ENCODE measurements around the gene CROCC.
"Not testable (repeated sequence)": the region's sequence is repeated elsewhere in the genome, so short reads cannot be mapped to it uniquely, and the experiment has no call there.

Gene CROCC

DNA sequence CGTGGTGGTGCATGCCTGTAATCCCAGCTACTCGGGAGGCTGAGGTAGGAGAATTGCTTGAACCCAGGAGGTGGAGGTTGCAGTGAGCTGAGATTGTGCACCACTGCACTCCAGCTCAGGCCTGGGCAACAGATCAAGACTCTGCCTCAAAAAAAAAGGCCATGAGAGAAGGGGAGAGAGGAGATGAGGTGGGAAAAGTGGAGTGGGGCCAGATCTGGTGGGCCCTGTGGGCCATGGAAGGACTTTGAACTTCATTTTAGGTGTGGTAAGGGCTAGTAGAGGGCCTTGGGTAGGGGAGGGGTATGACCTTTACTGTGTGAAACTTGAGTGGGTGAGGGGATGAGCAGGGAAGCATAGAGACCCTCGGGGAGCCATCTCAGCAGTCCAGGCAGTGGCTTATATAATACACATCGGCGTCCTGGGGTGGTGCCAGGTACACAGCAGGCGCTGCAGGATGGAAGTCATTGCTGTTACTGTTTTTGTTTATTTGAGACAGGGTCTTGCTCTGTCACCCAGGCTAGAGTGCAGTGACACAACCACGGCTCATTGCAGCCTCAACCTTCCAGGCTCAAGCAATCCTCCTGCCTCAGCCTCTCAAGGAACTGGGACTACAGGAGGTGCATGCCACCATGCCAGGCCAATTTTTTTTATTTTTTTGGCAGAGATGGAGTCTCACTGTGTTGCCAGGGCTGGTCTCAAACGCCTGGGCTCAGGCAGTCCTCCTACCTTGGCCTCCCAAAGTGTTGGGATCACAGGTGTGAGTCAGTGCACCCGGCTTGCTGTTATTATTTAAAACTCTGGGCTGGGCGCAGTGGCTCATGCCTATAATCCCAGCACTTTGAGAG, 5.5 kb upstream of the CROCC start:
- DNase-seq: not testable (repeated sequence)

- no peak for DNase-seq
These were observed 3.4 kb upstream of the CROCC start for GRCh38 chr1:16918371-16918770.

DNA sequence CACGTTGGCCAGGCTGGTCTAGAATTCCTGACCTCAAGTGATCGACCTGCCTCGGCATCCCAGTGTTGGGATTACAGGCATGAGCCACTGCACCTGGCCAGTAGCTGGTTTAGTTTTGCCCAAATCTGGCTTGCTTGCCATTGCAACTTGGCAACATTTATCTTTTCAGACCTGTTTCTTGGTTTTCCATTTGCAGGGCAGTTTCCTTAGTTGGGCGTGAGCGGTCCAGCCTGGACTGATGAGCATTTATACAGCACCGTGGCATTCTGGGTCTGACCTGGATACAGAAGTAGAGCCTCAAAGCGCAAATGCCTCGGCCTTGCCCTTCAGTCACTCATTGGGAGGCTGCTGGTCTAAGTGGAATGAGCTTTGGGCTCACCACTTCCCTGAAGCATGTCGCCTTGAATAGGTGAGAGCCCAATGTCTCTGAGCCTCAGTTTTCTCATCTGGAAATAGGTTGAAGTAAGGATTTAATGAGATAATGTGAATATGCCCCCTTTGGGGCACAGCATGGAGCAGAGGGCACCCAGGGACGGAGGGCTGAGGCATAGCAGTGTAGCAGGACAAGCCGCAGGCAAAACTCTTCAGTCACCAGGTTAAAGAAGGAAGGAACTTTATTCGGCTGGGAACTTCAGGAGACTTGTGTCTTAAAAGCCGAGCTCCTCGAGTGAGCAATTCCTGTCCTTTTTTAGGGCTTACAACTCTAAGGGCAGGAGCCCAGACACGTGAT, 2.6 kb upstream of the CROCC start:
- not testable (repeated sequence) for DNase-seq

GRCh38 chr1:16920951-16921350, 780 bp upstream of the CROCC start:
- DNase-seq: no peak

- no peak for DNase-seq
These were observed 735 bp downstream of the CROCC start for GRCh38 chr1:16922466-16922865.

DNA sequence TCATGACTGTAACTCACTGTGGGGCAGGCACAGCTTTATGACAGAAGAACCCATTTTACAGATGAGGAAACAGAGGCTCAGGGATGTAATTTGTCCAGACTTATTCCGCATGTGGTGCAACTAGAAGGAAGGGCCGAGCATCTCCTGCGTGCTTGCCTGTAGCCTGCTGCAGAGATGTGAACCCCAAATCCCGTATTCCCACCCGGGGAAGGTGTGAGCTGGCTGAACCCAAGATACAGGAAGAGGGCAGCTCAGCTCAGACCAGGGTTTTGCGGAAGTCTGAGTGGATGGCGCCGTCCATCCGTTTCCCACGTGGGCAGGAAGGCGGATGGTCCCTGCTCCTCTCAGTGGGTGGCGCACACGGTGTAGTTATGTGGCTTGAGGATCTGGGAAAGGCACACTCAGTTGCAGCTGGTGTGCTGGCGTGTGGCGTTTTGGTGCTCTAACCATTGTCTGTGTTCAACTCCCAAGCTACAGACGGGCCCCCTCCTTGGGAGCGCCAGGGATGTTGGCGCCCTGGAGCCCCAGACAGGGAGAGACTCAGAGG, 1.2 kb downstream of the CROCC start:
- no peak for DNase-seq

DNA sequence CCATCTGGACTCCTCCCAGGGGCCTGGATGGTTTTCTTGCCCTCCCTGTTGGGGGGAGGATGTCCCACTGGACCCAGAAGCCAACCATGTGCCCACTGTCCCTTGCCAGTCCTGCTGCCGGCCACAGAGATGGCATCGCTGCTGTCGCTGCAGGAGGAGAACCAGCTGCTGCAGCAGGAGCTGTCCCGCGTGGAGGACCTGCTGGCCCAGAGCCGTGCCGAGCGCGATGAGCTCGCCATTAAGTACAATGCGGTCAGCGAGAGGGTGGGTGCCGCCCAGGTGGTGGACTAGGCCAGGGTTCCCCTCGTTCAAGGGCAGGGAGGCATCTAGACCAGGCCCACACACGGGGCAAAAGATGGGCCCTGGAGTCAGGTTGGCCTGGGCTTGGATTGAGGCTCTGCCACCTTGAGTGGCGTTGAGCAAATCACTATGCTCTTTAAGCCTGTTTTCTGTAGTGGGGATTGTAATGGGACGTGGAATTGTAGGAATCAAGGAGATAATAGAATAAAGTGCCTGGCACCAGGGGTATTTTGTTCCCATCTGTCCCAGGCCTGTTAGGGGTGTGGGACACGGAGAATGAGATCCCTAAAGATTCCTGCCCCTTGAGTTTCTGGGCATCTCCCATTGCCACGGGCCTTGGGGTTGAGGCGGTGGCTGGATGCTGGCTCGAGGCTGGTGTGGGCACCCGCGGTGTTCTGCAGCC, 2.6 kb downstream of the CROCC start:
- DNase-seq: no peak

GRCh38 chr1:16924919-16925477, 3.3 kb downstream of the CROCC start:
- no peak for DNase-seq

DNA sequence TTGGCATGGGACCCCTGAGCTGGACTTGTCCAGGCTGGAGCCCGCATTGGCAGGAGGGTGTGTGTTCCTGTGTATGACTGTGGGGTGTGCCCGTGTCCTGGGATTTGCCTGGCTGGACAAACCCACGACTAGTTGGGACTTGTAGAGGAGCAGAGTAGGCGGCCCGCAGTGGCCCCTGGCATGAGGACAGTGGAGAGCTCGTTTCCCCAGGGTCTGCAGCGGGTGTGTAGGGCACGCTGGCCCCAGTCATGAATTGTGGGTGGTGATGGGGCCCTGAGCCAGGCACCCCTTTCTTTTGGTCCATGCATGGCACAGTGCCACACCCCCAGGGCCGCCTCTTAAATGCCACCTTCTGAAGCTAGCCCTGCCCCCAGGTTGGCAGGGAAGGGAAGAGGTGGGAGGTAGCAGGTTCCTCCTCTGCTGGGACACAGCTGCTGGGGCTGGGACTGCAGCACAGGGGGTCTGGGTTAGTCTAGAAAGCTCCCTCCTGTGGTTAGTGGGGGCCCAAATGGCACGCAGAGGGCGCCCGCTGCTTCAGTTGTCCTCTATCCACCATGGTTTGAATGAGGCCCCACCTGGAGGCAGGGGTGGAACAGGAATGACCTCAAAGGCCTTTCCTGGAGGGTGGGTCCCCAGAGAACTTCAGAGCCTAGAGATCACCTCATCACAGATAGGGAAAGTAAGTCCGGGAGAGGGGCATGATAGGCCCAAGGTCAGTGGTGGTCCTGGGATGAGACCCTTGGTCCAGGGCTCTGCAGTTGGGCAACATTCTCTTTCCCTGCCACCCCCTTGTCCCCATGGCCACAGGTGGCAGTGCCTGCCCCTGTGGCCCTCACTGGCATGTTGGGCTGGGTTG, 4.1 kb downstream of the CROCC start:
- DNase-seq: no peak

DNA sequence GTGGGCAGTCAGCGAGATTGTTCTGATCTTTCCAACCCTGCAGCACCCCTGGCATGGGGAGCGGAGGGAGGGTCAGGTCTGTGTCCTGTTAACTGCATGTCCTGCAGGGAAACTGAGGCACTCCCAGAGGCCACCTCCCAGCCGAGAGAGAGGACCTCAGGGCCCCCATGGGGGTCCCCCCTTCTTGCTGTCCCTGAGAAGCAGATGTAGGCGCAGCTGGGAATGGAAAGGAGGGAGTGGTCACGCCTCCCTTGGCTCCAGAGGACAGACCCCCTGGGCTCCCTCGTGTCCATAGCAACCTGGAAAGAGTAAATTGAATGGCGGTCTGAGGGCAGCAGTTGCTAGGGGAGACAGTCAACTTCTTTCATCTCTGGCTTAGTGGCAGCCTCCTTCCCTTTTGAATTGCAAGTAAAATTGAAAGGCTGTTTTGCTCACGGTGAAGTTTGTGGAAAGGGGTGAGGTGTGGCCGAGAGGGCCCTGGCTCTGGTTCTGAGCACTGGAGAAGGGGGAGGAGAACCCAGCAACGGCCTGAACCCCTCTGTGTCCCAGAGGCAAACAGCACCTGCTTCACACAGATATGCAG, 4.9 kb downstream of the CROCC start:
- no peak for DNase-seq

- DNase-seq: no peak
These were observed 5.5 kb downstream of the CROCC start for GRCh38 chr1:16927256-16927655.

DNA sequence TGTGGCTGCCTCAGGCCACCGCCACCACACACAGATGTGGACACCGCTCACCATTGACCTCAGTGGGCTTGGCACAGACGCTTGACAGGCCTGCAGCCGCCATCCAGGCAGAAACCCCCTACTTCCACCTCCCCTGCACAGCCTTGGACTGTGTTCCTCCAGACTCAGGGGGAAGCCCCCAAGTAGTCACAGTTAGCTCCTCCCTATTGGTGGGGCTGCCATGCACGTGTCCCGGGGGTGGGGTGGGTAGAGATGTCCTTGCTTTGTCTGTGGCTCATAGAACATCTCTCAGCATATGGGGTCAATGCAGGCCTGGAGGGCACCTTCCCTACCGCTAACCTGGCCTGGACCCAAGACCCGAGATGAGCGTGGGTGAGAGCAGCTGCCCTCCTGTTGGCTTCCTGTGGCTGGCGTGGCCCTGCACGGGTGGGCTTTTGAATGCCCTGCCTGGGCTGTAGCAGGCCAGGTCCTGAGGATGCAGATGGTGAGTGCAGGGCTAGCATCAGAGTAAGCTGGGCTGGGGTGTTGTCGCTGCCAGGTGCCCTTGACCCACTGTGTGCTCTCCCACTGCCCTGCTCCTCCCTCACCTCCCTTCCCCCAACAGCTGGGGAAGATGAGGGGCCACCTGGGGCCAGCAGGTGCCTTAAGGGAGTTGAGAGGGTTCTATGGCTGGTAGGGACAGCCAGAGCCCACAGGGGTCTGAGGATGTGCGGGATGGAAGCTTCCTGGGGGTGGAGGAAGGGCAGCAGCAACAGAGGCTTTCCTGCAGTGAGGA, 6.2 kb downstream of the CROCC start:
- no peak for DNase-seq

- DNase-seq: not testable (repeated sequence)
These were observed 7.7 kb downstream of the CROCC start for GRCh38 chr1:16929146-16930041.

GRCh38 chr1:16931206-16931934, 9.6 kb downstream of the CROCC start:
- DNase-seq: not testable (repeated sequence)

DNA sequence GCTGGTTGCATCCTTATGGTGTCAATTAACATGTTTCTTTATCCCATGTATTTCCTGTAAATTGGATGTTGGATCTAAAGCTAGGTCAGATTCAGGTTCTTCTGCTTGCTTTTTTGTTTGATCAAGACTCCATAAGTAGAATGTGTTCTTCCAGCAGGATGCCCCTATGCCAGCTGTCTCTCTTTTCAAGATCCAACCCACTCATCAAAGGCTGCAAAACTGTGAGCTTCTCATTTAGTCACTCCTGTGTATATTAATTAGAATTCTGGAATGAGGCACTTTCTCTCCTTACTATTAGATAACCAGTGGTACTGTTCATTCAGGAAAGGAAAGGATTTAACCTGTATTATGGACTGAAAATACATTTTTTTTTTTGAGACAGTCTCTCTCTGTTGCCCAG, 12.2 kb downstream of the CROCC start:
- not testable (repeated sequence) for DNase-seq

GRCh38 chr1:16936580-16936979, 14.8 kb downstream of the CROCC start:
- DNase-seq: not testable (repeated sequence)

DNA sequence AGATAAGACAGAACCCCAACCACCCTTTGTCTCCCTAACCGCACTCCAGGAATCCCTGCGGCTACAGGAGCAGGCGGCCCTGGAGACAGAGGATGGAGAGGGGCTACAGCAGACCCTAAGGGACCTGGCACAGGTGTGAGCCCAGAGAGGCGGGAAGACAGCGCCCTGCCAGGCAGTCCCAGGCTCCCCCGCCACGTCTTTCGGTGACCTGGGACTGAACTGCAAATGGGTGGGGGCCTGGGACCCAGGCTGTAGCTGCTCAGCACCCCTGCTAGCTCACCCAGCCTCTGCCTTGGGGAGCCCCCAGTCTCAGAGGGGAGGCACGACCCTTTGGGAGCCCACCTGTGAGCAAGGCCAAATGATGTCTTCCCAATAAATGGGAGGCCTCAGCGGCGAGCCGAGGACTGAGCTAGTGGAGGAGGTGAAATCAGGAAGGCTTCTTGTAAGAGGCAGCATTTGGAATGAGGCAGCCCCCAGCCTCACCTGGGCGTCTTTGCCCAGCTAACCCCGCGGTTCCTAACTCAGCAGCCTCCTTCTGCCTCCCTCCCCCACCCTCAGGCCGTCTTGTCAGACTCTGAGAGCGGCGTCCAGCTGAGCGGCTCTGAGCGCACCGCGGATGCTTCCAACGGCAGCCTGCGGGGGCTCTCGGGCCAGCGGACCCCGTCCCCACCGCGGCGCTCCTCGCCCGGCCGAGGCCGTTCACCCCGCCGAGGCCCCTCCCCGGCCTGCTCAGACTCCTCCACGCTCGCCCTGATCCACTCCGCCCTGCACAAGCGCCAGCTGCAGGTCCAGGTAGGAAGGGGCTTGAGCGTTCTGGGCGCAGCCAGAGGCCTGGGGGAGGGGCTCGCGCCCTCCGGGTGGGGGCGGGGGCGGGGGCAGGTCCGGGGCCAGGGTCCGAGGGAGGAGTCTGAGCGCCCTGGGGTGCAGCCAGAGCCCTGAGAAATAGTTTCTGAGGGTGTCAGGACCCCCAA, 16.9 kb downstream of the CROCC start:
- DNase-seq: no peak

Measured in CD4-positive, alpha-beta T cell treated with Interferon gamma for 1 hour (primary cell).